Left ventricle myocardium inferior (tissue), 1 donor: ENCODE results near the gene PDE1C. TPM values are rescaled to one million over a fixed set of nuclear protein-coding genes. Genes with fewer than 3 reads are reported as not detected.

Experiments
- DNase-seq: peaks from one replicate; pipeline ENCODE4 v3.0.0-alpha.2; 2020
- H3K27ac ChIP-seq: fragments of 200-600 bp; replicated peaks from 2 replicates; pipeline ENCODE4 v1.8.0; 2021
- H3K27me3 ChIP-seq: fragments of 200-600 bp; 2 replicates; pipeline ENCODE4 v1.8.0; 2021; ENCODE audit warnings: low read depth
- H3K36me3 ChIP-seq: fragments of 200-600 bp; 2 replicates; pipeline ENCODE4 v1.8.0; 2021
- H3K4me1 ChIP-seq: fragments of 200-600 bp; 2 replicates; pipeline ENCODE4 v1.8.0; 2021
- H3K4me3 ChIP-seq: fragments of 200-600 bp; 2 replicates; pipeline ENCODE4 v1.8.0; 2021; ENCODE audit warnings: mild to moderate bottlenecking, moderate library complexity
- H3K9me3 ChIP-seq: fragments of 200-600 bp; replicated peaks from 2 replicates; pipeline ENCODE4 v1.8.0; 2021
- CTCF ChIP-seq: fragments of 200-600 bp; IDR thresholded peaks from 2 replicates; pipeline ENCODE4 v1.8.0; 2021; ENCODE audit warnings: antibody characterized with exemption, mild to moderate bottlenecking, borderline replicate concordance
- intact Hi-C: fragments of 100-400 bp; cut with micrococcal nuclease; formaldehyde crosslinking; loops from one replicate; pipeline ENCODE4 v1.11.0; 2022
- total RNA-seq: library from RNA; stranded (reverse); fragmentation: NEBNext Ultra II Directional; extraction: Animal tissue kit (Norgen Biotek cat#: 25700); gene quantifications from one replicate; pipeline ENCODE4 v1.2.1, GENCODE V29; 2021
- donor health status: DM: no; HTN: yes; CAD: no; lungs with severe emphysema.

Gene PDE1C
- total RNA-seq, 1 donor from 2014 or later: 207 TPM

- Histone ChIP-seq H3K9me3 (no peaks in the 10 kb centered on the region), H3K4me1 (peaks cover 80% of the 10 kb centered on the region), H3K27me3 (no peaks in the 10 kb centered on the region), H3K4me3 (no peak overlapping the region), H3K36me3 (no peaks in the 10 kb centered on the region), H3K27ac (no peak overlapping the region)
- TF ChIP-seq CTCF: no peak
- intact Hi-C loops: no loop called here
- DNase-seq: no peak
Measured at GRCh38 chr7:31925753-31926454, 144.3 kb downstream of the PDE1C start.

GRCh38 chr7:31924251-31924650 is 146.0 kb downstream of the PDE1C start:
- no peak overlapping the region for H3K27ac ChIP-seq
- no peak for DNase-seq
- no peaks in the 10 kb centered on the region for H3K27me3 ChIP-seq

GRCh38 chr7:31922848-31923247 is 147.4 kb downstream of the PDE1C start:
- TF ChIP-seq CTCF: no peak
- H3K36me3 ChIP-seq: no peaks in the 10 kb centered on the region
- no peaks in the 10 kb centered on the region for H3K27me3 ChIP-seq
- intact Hi-C loops: no loop called here
- H3K27ac ChIP-seq: peak overlapping the region; percentile 46
- DNase-seq: no peak
- H3K9me3 ChIP-seq: no peaks in the 10 kb centered on the region
- peaks cover 90% of the 10 kb centered on the region for H3K4me1 ChIP-seq
- H3K4me3 ChIP-seq: no peak overlapping the region

More at GRCh38 chr7:31924251-31924650, 146.0 kb downstream of the PDE1C start:
- no peak for TF ChIP-seq CTCF
- Histone ChIP-seq H3K4me1 (peaks cover 86% of the 10 kb centered on the region), H3K36me3 (no peaks in the 10 kb centered on the region), H3K9me3 (no peaks in the 10 kb centered on the region), H3K4me3 (no peak overlapping the region)
- intact Hi-C loops: no loop called here

GRCh38 chr7:31921047-31921446 is 149.2 kb downstream of the PDE1C start:
- no peak for TF ChIP-seq CTCF
- no peaks in the 10 kb centered on the region for H3K27me3 ChIP-seq
- no peak for DNase-seq
- intact Hi-C loops: no loop called here
- no peaks in the 10 kb centered on the region for H3K36me3 ChIP-seq
- H3K9me3 ChIP-seq: no peaks in the 10 kb centered on the region
- H3K4me3 ChIP-seq: no peak overlapping the region
- H3K4me1 ChIP-seq: peaks cover 88% of the 10 kb centered on the region
- peak overlapping the region; percentile 46 for H3K27ac ChIP-seq

GRCh38 chr7:31919678-31920369 is 150.4 kb downstream of the PDE1C start:
- Histone ChIP-seq H3K4me3 (no peak overlapping the region), H3K27ac (peak overlapping the region; percentile 81), H3K27me3 (no peaks in the 10 kb centered on the region), H3K36me3 (no peaks in the 10 kb centered on the region), H3K4me1 (peaks cover 95% of the 10 kb centered on the region), H3K9me3 (no peaks in the 10 kb centered on the region)
- intact Hi-C loops: no loop called here
- no peak for DNase-seq
- TF ChIP-seq CTCF: no peak
